Thoracic aorta (tissue), 2 donors: Measurements from ENCODE around the gene C16orf74. TPM values are rescaled to one million over a fixed set of nuclear protein-coding genes. Genes with fewer than 3 reads are reported as not detected.

Experiments used
- ATAC-seq: fragments of 150-250 bp; one replicate; pipeline ENCODE4 v1.8.0; 2017; ENCODE audit warnings: low read depth; ENCODE audit not compliant: insufficient number of reproducible peaks, low FRiP score
- DNase-seq: peaks from one replicate; pipeline ENCODE4 v3.0.0-alpha.2; 2020; ENCODE audit warnings: low spot score
- H3K27ac ChIP-seq, 2 donors: fragments of 200-600 bp; sonication (generic); 1 replicate in 1 of 2; 2 replicates in 1 of 2; pipeline ENCODE4 v1.5.1; 2016; ENCODE audit warnings: mild to moderate bottlenecking in 2 of 2, moderate library complexity in 2 of 2
- H3K27me3 ChIP-seq: fragments of 200-600 bp; sonication (generic); replicated peaks from 2 replicates; pipeline ENCODE4 v1.6.0; 2016; ENCODE audit warnings: mild to moderate bottlenecking; ENCODE audit not compliant: insufficient read depth
- H3K36me3 ChIP-seq: fragments of 200-600 bp; sonication (generic); one replicate; pipeline ENCODE4 v1.5.1; 2016
- H3K4me1 ChIP-seq, 2 donors: fragments of 200-600 bp; sonication (generic); 1 replicate in 1 of 2; 2 replicates in 1 of 2; pipeline versions ENCODE4 v1.5.1 to v1.6.0; 2016; ENCODE audit warnings: low read depth in 2 of 2, mild to moderate bottlenecking in 1 of 2; ENCODE audit not compliant: control insufficient read depth in 1 of 2
- H3K4me3 ChIP-seq: fragments of 200-600 bp; sonication (generic); 2 replicates; pipeline ENCODE4 v1.5.1; 2016; ENCODE audit warnings: mild to moderate bottlenecking
- H3K9me3 ChIP-seq: fragments of 200-600 bp; sonication (generic); 2 replicates; pipeline ENCODE4 v1.5.1; 2016
- CTCF ChIP-seq: fragments of 200-600 bp; sonication (generic); IDR thresholded peaks from one replicate; pipeline ENCODE4 v1.5.1; 2019; ENCODE audit warnings: antibody characterized with exemption
- total RNA-seq, 2 donors: library from RNA; depleted of rRNA; stranded (reverse); fragments of >200 nt; gene quantifications; one replicate each; pipeline versions ENCODE4 v1.1.0 to v1.2.3, GENCODE V29; 2016

The C16orf74 gene
- total RNA-seq, 2 donors from 2014 or later, result 1.2 TPM; not detected in 1

DNA sequence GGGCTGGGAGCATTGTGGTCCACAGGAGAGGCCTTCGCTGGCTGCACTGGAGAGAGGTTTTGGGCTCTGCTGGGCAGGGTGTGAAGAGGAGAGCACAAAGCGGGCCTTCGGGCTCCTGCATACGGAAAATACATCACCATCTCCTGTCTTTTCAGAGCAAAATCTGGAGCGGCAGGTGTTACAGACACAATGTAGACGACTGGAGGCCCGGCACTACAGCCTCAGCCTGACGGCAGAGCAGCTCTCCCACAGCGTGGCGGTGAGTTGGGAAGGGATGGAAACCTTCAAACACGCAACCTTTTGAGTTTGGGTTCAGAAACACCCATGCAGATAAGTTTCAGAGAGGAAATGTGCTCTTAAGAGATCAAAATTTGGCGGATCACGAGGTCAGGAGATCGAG lies 80.1 kb downstream of the C16orf74 start:
- TF ChIP-seq CTCF, result no peak
- H3K4me1 ChIP-seq, result peaks cover 0 to 19% of the 10 kb centered on the region in 2 donors
- ATAC-seq (no peak), DNase-seq (no peak)
- H3K4me3 ChIP-seq, result no peak overlapping the region
- H3K36me3 ChIP-seq, result peaks cover 55% of the 10 kb centered on the region
- H3K9me3 ChIP-seq, result no peaks in the 10 kb centered on the region
- H3K27ac ChIP-seq, result no peak overlapping the region
- H3K27me3 ChIP-seq, result no peaks in the 10 kb centered on the region

GRCh38 chr16:85668676-85669424 lies 82.0 kb downstream of the C16orf74 start:
- Histone ChIP-seq H3K27ac (no peak overlapping the region), H3K4me1 (peaks cover 0 to 6% of the 10 kb centered on the region in 2 donors), H3K4me3 (no peak overlapping the region), H3K27me3 (no peaks in the 10 kb centered on the region), H3K36me3 (peaks cover 69% of the 10 kb centered on the region), H3K9me3 (no peaks in the 10 kb centered on the region)
- TF ChIP-seq CTCF, result no peak
- DNase-seq (no peak), ATAC-seq (no peak)

DNA sequence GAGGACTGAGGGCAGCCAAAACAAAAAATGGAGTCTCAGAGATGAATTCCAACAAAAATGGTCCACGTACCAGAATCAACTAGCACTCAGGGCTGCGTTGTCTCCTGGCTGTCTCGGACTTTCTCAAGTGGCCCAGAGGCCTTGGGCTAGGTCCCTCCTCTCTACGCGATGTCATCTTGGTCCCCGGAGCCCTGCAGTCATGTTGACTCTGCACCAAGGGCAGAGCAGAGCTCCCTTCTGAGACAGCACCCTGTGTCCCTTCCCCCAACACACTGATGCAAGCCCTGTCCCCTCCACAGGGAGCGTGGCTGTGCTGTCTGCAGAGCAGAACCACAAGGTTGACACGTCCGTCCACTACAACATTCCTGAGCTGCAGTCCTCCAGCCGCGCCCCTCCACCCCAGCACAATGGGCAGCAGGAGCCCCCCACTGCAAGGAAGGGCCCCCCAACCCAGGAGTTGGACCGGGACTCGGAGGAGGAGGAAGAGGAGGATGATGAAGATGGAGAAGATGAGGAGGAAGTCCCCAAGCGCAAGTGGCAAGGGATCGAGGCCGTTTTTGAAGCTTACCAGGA lies 83.0 kb downstream of the C16orf74 start:
- no peak for TF ChIP-seq CTCF

GRCh38 chr16:85667261-85667660 lies 83.6 kb downstream of the C16orf74 start:
- no peaks in the 10 kb centered on the region for H3K9me3 ChIP-seq
- H3K4me1 ChIP-seq, result no peaks in the 10 kb centered on the region
- H3K4me3 ChIP-seq, result no peak overlapping the region
- no peak for TF ChIP-seq CTCF
- DNase-seq (no peak), ATAC-seq (no peak)
- H3K27me3 ChIP-seq, result no peaks in the 10 kb centered on the region
- H3K27ac ChIP-seq, result no peak overlapping the region
- H3K36me3 ChIP-seq, result peaks cover 77% of the 10 kb centered on the region

More for the DNA sequence above, 83.0 kb downstream of the C16orf74 start:
- Histone ChIP-seq H3K4me1 (no peaks in the 10 kb centered on the region), H3K9me3 (no peaks in the 10 kb centered on the region), H3K27me3 (no peaks in the 10 kb centered on the region), H3K36me3 (peaks cover 78% of the 10 kb centered on the region), H3K27ac (no peak overlapping the region), H3K4me3 (no peak overlapping the region)
- no peak for DNase-seq
- no peak for ATAC-seq

GRCh38 chr16:85665929-85666328 lies 85.0 kb downstream of the C16orf74 start:
- no peak for TF ChIP-seq CTCF
- peaks cover 78% of the 10 kb centered on the region for H3K36me3 ChIP-seq
- H3K4me3 ChIP-seq, result no peak overlapping the region
- H3K27ac ChIP-seq, result no peak overlapping the region
- H3K9me3 ChIP-seq, result no peaks in the 10 kb centered on the region
- DNase-seq (no peak), ATAC-seq (no peak)
- H3K4me1 ChIP-seq, result no peaks in the 10 kb centered on the region
- H3K27me3 ChIP-seq, result no peaks in the 10 kb centered on the region
